Left renal pelvis (tissue), 4 donors: ENCODE measurements around the gene TPSD1. TPM values are rescaled to one million over a fixed set of nuclear protein-coding genes. Genes with fewer than 3 reads are reported as not detected.
"Not testable (repeated sequence)": the region's sequence is repeated elsewhere in the genome, so short reads cannot be mapped to it uniquely, and the experiment has no call there.

Experiments used
- DNase-seq, 4 donors: peaks; one replicate each; pipeline ENCODE4 v3.0.0-alpha.2; 2013; ENCODE audit warnings: low read depth in 4 of 4, low spot score in 3 of 4
- polyA plus RNA-seq, 4 donors: library from polyadenylated mRNA; unstranded; fragments of 120-200 nt; gene quantifications; one replicate each; pipeline ENCODE4 v1.2.1, GENCODE V29; 2013; ENCODE audit not compliant: insufficient read length in 4 of 4

The TPSD1 gene
- not detected for polyA plus RNA-seq

- DNase-seq: not testable (repeated sequence)
These were observed at the start of gene TPSD1 for GRCh38 chr16:1255276-1256122. Gene TPSD1, plus strand, starts transcription at chr16:1256069. Its CDS starts 212 bp downstream, at chr16:1256281.

DNA sequence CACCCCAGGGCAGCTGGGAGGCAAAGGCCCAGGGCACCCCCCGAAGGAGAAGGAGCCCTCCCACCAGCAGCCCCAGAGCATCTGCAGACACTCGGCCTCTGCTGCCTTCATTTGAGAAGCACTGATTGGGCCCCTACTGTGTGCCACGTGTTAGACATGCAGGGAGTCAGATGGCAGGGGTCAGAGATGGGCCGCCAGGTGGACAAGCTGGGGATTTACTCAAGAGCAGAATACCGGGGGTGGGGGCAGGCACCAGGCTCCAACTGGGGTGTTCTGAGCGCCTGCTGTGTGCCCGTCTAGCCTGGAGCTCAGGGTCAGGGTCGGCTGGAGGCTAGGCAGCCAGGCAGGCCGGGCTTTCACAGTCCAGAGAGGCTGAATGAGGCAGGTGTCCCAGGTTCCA, 49.5 kb upstream of the TPSD1 start:
- no peak for DNase-seq

DNA sequence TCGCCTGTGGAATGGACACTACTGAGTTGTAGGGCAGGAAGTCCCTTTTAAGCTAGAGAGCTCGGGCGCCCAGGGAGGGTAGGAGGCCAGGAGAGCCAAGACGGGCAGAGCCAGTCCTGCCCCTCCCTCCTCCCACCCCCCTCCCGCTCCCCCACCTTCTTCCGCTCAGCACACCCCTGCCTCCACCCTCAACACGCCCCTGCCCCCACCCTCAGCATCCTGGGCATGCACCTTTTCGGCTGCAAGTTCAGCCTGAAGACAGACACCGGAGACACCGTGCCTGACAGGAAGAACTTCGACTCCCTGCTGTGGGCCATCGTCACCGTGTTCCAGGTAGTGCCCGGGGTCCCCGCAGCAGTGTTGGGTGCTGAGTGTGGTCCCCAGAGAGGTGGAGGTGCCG, 49.1 kb upstream of the TPSD1 start:
- no peak for DNase-seq

DNA sequence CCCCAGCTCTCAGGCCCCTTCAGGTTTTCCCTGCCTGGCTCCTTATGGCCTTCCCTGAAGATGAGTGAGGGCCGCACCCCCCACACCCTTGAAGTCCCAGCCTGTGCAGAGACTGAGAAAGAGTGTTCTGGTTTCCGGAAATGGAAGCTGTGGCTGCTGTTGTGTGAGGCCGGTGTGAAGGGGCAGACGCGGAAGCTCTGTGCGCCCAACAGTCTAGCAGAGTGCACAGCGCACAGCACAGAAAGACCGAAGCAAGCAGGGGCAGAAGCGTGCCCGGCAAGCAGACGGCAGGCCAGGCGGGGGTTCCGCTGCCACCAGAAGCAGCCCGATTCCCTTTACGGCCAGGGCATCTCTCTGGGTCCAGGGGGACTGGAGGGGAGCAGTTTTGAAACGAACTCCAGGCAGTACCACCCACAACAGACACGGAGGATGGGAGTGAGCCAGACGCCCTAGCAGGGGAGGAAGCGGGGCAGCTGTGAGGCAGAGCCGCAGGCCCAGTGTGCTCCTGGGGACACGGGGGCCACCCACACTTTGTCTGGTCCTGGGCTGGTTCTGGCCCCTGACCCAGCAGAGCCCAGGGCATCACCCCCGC, 47.5 kb upstream of the TPSD1 start:
- no peak for DNase-seq

GRCh38 chr16:1209081-1209480, 46.8 kb upstream of the TPSD1 start:
- no peak for DNase-seq

DNA sequence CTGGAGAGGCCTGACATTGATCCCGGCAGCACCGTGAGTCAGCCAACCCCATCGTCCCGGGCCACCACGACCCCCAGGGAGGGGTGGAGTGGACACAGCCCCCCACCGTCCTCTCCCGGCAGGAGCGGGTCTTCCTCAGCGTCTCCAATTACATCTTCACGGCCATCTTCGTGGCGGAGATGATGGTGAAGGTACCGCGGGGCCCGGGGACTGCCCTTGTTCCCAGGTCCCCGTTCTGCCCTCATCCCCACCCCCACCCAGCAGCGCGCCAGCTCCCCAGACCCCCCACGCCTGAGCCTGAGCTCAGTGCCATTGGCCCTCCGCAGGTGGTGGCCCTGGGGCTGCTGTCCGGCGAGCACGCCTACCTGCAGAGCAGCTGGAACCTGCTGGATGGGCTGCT, 45.4 kb upstream of the TPSD1 start:
- no peak for DNase-seq

DNA sequence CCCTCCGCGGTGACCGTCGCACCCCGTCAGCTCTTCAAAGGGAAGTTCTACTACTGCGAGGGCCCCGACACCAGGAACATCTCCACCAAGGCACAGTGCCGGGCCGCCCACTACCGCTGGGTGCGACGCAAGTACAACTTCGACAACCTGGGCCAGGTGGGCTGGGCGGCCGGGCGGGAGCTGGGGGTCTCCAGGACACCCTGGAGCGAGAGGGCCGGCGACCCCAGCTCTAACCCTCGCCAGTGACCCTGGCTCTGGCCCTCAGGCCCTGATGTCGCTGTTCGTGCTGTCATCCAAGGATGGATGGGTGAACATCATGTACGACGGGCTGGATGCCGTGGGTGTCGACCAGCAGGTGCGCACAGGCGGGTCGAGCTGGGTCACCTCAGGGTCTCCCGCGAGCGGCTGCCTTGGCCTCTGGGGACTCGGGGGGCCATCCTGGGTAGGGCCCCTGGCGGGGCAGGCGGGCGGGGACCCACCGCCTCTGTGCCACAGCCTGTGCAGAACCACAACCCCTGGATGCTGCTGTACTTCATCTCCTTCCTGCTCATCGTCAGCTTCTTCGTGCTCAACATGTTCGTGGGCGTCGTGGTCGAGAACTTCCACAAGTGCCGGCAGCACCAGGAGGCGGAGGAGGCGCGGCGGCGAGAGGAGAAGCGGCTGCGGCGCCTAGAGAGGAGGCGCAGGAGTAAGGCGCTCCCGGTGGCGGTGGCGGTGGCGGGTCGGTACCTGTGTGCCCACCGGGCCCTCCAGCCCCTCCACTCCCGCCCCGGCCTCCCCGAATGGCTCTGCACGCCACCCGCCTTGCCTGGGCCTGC, 44.2 kb upstream of the TPSD1 start:
- no peak for DNase-seq

DNA sequence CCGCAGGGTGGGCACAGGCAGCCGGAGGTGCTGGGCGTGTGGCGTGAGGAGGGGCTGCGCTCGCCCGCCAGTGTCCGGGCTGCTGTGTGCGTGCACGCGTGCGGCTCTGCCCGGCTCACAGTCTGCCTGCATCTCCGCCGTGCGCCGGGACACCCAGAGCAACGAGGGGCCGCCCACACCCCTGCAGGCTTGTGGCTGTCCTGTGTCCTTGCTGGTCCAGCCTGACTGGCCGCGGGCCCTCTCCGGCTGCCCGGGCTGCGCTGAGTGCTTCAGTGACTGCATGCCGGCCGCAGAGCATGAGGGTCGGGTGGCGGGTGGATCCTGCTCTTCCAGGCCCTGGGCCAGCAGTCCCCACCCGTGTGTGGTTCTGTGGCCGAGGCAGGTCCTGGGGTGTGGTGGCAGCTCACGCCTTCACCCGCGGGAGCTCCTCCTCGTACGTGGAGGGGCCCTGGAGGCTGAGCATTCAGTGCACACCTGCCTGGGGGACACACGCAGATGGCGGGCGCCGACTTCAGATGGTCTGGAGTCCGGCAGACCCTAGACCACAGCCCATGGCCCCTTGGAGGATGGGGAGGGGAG, 43.2 kb upstream of the TPSD1 start:
- no peak for DNase-seq

GRCh38 chr16:1213231-1213630, 42.6 kb upstream of the TPSD1 start:
- no peak for DNase-seq

- no peak for DNase-seq
These were observed 42.0 kb upstream of the TPSD1 start for GRCh38 chr16:1213796-1214372.

DNA sequence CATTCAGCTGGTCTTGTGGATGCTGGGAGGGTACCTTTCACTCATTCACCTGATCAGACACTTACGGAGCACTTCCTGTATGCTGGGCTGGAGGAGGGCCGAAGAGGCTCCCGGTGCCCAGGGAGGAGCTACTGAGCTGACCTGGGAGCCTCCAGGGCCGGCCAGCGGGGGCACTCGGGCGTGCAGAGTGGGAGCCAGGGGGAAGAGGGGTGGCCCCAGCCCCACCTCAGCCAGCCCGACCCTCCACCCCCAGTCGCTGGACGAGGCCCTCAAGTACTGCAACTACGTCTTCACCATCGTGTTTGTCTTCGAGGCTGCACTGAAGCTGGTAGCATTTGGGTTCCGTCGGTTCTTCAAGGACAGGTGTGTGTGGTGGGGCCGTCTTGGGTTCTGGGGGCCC, 41.1 kb upstream of the TPSD1 start:
- no peak for DNase-seq

DNA sequence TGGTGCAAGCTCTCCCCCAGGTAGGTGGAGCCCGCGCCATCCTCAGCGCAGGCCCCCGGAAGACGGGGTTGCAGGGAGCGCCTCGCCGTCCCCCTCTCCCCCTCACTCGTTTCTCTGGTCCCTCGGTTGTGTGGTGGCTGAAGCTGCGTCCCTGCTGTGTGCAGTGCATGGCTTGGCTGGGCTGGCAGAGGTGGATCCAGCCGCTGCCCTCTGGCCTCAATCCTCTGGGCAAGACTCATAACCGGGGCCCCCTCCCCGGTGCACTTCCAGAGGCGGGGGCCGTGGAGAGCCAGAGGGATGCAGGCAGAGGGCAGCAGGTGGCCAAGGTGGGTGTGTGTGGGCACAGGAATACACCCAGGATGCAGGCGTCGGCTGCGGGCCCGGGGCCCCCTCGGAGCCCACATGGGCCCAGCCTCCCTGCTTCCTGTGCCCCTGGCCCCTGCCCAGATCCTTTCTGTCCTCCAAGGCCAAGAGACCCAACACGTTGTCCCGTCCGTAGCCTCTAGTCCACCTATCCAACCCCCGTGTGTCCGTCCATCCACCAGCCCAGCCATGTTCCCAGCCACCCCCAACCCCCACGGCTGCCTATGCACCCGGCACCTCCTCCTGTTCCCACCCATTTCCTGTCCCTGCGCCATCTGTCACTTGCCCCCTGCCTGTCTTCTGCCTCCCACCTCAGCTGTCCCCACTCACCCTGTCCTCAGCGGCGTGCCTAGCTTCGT, 40.1 kb upstream of the TPSD1 start:
- DNase-seq: no peak

DNA sequence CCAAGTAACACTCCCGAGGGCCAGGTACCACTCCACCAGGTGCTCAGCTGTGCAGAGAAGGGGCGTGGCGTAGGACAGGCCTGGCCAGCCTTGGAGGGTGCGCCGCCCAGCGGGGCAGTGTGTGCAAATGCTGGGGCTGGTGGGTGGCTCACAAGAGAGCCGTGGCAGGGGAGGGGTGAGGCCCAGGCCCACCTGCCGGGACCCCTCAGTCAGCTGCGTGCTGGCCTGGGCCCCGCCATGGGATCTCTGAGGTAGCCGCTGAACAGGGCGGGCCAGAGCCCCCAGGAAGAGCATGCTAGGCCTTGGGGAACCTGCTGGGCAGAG, 39.6 kb upstream of the TPSD1 start:
- no peak for DNase-seq

GRCh38 chr16:1216681-1217400, 39.0 kb upstream of the TPSD1 start:
- DNase-seq: no peak

DNA sequence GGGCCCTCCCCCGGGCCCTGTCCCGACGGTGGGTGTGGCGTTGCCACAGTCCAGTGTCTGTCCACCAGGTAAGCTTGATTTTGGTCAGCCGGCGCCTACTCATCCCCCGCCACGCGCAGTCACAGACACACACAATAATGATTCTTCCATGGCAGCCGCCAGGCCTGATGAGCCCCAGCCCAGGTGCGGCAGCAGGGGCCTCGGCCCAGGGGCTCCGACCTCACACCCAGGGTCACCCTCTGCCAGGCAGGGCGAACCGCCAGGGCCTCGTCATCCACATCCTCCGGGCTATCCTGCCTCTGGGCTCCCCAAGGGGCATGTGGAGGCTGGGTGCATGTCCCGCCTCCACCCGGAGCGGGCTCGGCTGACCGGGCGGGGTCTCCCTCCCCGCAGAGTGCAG, 38.3 kb upstream of the TPSD1 start:
- DNase-seq: no peak

GRCh38 chr16:1218061-1218929, 37.6 kb upstream of the TPSD1 start:
- no peak for DNase-seq

- no peak for DNase-seq
These were observed 36.8 kb upstream of the TPSD1 start for GRCh38 chr16:1218930-1219611.

GRCh38 chr16:1220098-1220728, 35.7 kb upstream of the TPSD1 start:
- DNase-seq: no peak
